ENCODE results near the gene MED9. TPM values are rescaled to one million over a fixed set of nuclear protein-coding genes. Genes with fewer than 3 reads are reported as not detected.
A peak's percentile ranks its signal among the peaks of the same experiment; 100 is the strongest.
"Not testable (repeated sequence)": the region's sequence is repeated elsewhere in the genome, so short reads cannot be mapped to it uniquely, and the experiment has no call there.

The MED9 gene
- total RNA-seq, 3 donors from 2014 or later = 15.0 to 16.4 (median 15.0) TPM

GRCh38 chr17:17466511-17466910, 10.3 kb upstream of the MED9 start:
- peaks cover 18% of the 10 kb centered on the region for H3K27me3 Mint-ChIP-seq (ENCODE audit: low read depth)
- no peak for ATAC-seq

GRCh38 chr17:17467016-17467415, 9.8 kb upstream of the MED9 start:
- peaks cover 20% of the 10 kb centered on the region for H3K27me3 Mint-ChIP-seq (ENCODE audit: low read depth)
- no peaks in the 10 kb centered on the region for H3K4me1 Mint-ChIP-seq (ENCODE audit: low read depth)
- no peaks in the 10 kb centered on the region for H3K9me3 Mint-ChIP-seq
- H3K4me3 Mint-ChIP-seq = no peak overlapping the region
- no peaks in the 10 kb centered on the region for H3K36me3 Mint-ChIP-seq (ENCODE audit: insufficient read depth)
- ATAC-seq (no peak), DNase-seq (no peak)

More at GRCh38 chr17:17466511-17466910, 10.3 kb upstream of the MED9 start:
- no peak overlapping the region for H3K4me3 Mint-ChIP-seq
- no peaks in the 10 kb centered on the region for H3K36me3 Mint-ChIP-seq (ENCODE audit: insufficient read depth)
- no peak for DNase-seq
- no peaks in the 10 kb centered on the region for H3K4me1 Mint-ChIP-seq (ENCODE audit: low read depth)
- H3K9me3 Mint-ChIP-seq = no peaks in the 10 kb centered on the region

- Mint-ChIP-seq H3K36me3 (ENCODE audit: insufficient read depth) (no peaks in the 10 kb centered on the region), H3K27me3 (ENCODE audit: low read depth) (peaks cover 20% of the 10 kb centered on the region), H3K4me3 (no peak overlapping the region)
Measured at GRCh38 chr17:17467720-17468119, 9.1 kb upstream of the MED9 start.

GRCh38 chr17:17468217-17469010, 8.4 kb upstream of the MED9 start:
- no peaks in the 10 kb centered on the region for H3K36me3 Mint-ChIP-seq (ENCODE audit: insufficient read depth)
- no peaks in the 10 kb centered on the region for H3K4me1 Mint-ChIP-seq (ENCODE audit: low read depth)
- H3K4me3 Mint-ChIP-seq = no peak overlapping the region
- ATAC-seq = no peak
- peaks cover 27% of the 10 kb centered on the region for H3K27me3 Mint-ChIP-seq (ENCODE audit: low read depth)
- H3K9me3 Mint-ChIP-seq = no peaks in the 10 kb centered on the region
- no peak for DNase-seq

More at GRCh38 chr17:17467720-17468119, 9.1 kb upstream of the MED9 start:
- ATAC-seq (no peak), DNase-seq (no peak)
- Mint-ChIP-seq H3K9me3 (no peaks in the 10 kb centered on the region), H3K4me1 (ENCODE audit: low read depth) (no peaks in the 10 kb centered on the region)

- no peak for DNase-seq
- no peaks in the 10 kb centered on the region for H3K36me3 Mint-ChIP-seq (ENCODE audit: insufficient read depth)
- no peak for ATAC-seq
- H3K9me3 Mint-ChIP-seq = no peaks in the 10 kb centered on the region
- H3K4me3 Mint-ChIP-seq = no peak overlapping the region
- H3K27me3 Mint-ChIP-seq (ENCODE audit: low read depth) = peaks cover 23% of the 10 kb centered on the region
- H3K4me1 Mint-ChIP-seq (ENCODE audit: low read depth) = no peaks in the 10 kb centered on the region
Measured at GRCh38 chr17:17469358-17469757, 7.4 kb upstream of the MED9 start.

GRCh38 chr17:17469996-17470395, 6.8 kb upstream of the MED9 start:
- Mint-ChIP-seq H3K36me3 (ENCODE audit: insufficient read depth) (no peaks in the 10 kb centered on the region), H3K9me3 (no peaks in the 10 kb centered on the region), H3K27me3 (ENCODE audit: low read depth) (peaks cover 22% of the 10 kb centered on the region), H3K4me3 (no peak overlapping the region), H3K4me1 (ENCODE audit: low read depth) (no peaks in the 10 kb centered on the region)
- DNase-seq (no peak), ATAC-seq (no peak)

- Mint-ChIP-seq H3K36me3 (ENCODE audit: insufficient read depth) (no peaks in the 10 kb centered on the region), H3K9me3 (no peaks in the 10 kb centered on the region)
Measured at GRCh38 chr17:17472333-17472920, 4.4 kb upstream of the MED9 start.

GRCh38 chr17:17474341-17474740, 2.5 kb upstream of the MED9 start:
- H3K4me3 Mint-ChIP-seq = no peak overlapping the region
- no peak for ATAC-seq
- H3K27me3 Mint-ChIP-seq (ENCODE audit: low read depth) = peaks cover 17% of the 10 kb centered on the region
- no peak for DNase-seq
- H3K9me3 Mint-ChIP-seq = no peaks in the 10 kb centered on the region
- H3K4me1 Mint-ChIP-seq (ENCODE audit: low read depth) = peaks cover 28% of the 10 kb centered on the region
- peaks cover 1% of the 10 kb centered on the region for H3K36me3 Mint-ChIP-seq (ENCODE audit: insufficient read depth)

More at GRCh38 chr17:17472333-17472920, 4.4 kb upstream of the MED9 start:
- no peak overlapping the region for H3K4me3 Mint-ChIP-seq
- ATAC-seq = no peak
- peaks cover 13% of the 10 kb centered on the region for H3K4me1 Mint-ChIP-seq (ENCODE audit: low read depth)
- H3K27me3 Mint-ChIP-seq (ENCODE audit: low read depth) = peaks cover 18% of the 10 kb centered on the region
- DNase-seq = no peak

GRCh38 chr17:17479209-17479608, 2.4 kb downstream of the MED9 start:
- DNase-seq = no peak
- Mint-ChIP-seq H3K4me3 (no peak overlapping the region), H3K27me3 (ENCODE audit: low read depth) (no peaks in the 10 kb centered on the region), H3K9me3 (no peaks in the 10 kb centered on the region), H3K4me1 (ENCODE audit: low read depth) (peaks cover 58% of the 10 kb centered on the region), H3K36me3 (ENCODE audit: insufficient read depth) (peaks cover 8% of the 10 kb centered on the region)
- no peak for ATAC-seq

GRCh38 chr17:17480593-17481148, 3.9 kb downstream of the MED9 start:
- no peaks in the 10 kb centered on the region for H3K27me3 Mint-ChIP-seq (ENCODE audit: low read depth)
- ATAC-seq (no peak), DNase-seq (no peak)
- no peaks in the 10 kb centered on the region for H3K9me3 Mint-ChIP-seq
- H3K36me3 Mint-ChIP-seq (ENCODE audit: insufficient read depth) = peaks cover 13% of the 10 kb centered on the region
- peaks cover 65% of the 10 kb centered on the region for H3K4me1 Mint-ChIP-seq (ENCODE audit: low read depth)
- no peak overlapping the region for H3K4me3 Mint-ChIP-seq

- DNase-seq = no peak
- ATAC-seq = no peak
- H3K4me1 Mint-ChIP-seq (ENCODE audit: low read depth) = peaks cover 60% of the 10 kb centered on the region
- H3K4me3 Mint-ChIP-seq = no peak overlapping the region
- no peaks in the 10 kb centered on the region for H3K27me3 Mint-ChIP-seq (ENCODE audit: low read depth)
- H3K36me3 Mint-ChIP-seq (ENCODE audit: insufficient read depth) = peaks cover 16% of the 10 kb centered on the region
- H3K9me3 Mint-ChIP-seq = no peaks in the 10 kb centered on the region
Measured at GRCh38 chr17:17481860-17482259, 5.1 kb downstream of the MED9 start.

- DNase-seq (no peak), ATAC-seq (peak; percentile 98 to 100)
- H3K4me3 Mint-ChIP-seq = no peak overlapping the region
- no peaks in the 10 kb centered on the region for H3K27me3 Mint-ChIP-seq (ENCODE audit: low read depth)
- peaks cover 26% of the 10 kb centered on the region for H3K36me3 Mint-ChIP-seq (ENCODE audit: insufficient read depth)
- no peaks in the 10 kb centered on the region for H3K9me3 Mint-ChIP-seq
- peaks cover 46% of the 10 kb centered on the region for H3K4me1 Mint-ChIP-seq (ENCODE audit: low read depth)
Measured at GRCh38 chr17:17484451-17484899, 7.7 kb downstream of the MED9 start.

GRCh38 chr17:17485420-17485819, 8.6 kb downstream of the MED9 start:
- ATAC-seq (no peak), DNase-seq (no peak)
- H3K4me1 Mint-ChIP-seq (ENCODE audit: low read depth) = peaks cover 38% of the 10 kb centered on the region
- H3K36me3 Mint-ChIP-seq (ENCODE audit: insufficient read depth) = peaks cover 27% of the 10 kb centered on the region
- no peak overlapping the region for H3K4me3 Mint-ChIP-seq
- no peaks in the 10 kb centered on the region for H3K27me3 Mint-ChIP-seq (ENCODE audit: low read depth)
- no peaks in the 10 kb centered on the region for H3K9me3 Mint-ChIP-seq

- not testable (repeated sequence) for H3K9me3 Mint-ChIP-seq; ATAC-seq; DNase-seq; H3K4me3 Mint-ChIP-seq; H3K27me3 Mint-ChIP-seq (ENCODE audit: low read depth)
- H3K4me1 Mint-ChIP-seq (ENCODE audit: low read depth) = peaks cover 29% of the 10 kb centered on the region
- H3K36me3 Mint-ChIP-seq (ENCODE audit: insufficient read depth) = peaks cover 28% of the 10 kb centered on the region
Measured at GRCh38 chr17:17486416-17486815, 9.6 kb downstream of the MED9 start.

- DNase-seq = no peak
- H3K9me3 Mint-ChIP-seq = no peaks in the 10 kb centered on the region
- no peak for ATAC-seq
- H3K4me3 Mint-ChIP-seq = no peak overlapping the region
- peaks cover 18% of the 10 kb centered on the region for H3K4me1 Mint-ChIP-seq (ENCODE audit: low read depth)
- H3K27me3 Mint-ChIP-seq (ENCODE audit: low read depth) = no peaks in the 10 kb centered on the region
- H3K36me3 Mint-ChIP-seq (ENCODE audit: insufficient read depth) = peaks cover 30% of the 10 kb centered on the region
Measured at GRCh38 chr17:17487998-17488397, 11.2 kb downstream of the MED9 start.
